ENCODE data around the gene KIAA1549.

The KIAA1549 gene

GRCh38 chr7:138917771-138918170, 63.4 kb downstream of the KIAA1549 start:
- in situ Hi-C loops (cut with MboI; ENCODE audit: low pct_unique_long_range_greater_than_20kb, low sequenced_read_pairs, unreplicated experiment): no loop called here
- DNase-seq (ENCODE audit: low spot score): no peak
- TF ChIP-seq CTCF (IDR thresholded peaks at IDR 0.05; ENCODE audit: extremely low read depth, insufficient read depth, missing control alignments): no peak

DNA sequence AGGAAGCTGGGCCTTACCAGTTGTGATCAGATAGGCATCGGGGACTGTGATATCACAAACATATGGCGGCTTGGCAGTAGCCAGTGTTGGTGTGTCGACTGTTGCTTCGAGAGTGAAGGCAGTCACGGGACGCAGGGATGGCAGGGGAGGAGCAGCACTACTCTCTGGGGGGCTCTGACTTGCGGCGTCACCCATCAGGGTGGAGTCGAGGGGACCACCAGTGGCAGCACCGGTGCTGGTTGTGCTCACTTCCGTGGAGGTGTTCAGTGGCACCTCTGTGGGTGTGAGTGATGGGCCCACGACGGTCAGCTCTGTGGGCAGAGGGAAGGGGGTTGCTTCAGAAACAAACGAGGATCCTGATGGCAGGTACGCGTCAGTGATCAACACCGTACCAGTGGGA, 64.5 kb downstream of the KIAA1549 start:
- no peak for DNase-seq (ENCODE audit: low spot score)
- no peak for TF ChIP-seq CTCF (IDR thresholded peaks at IDR 0.05; ENCODE audit: extremely low read depth, insufficient read depth, missing control alignments)
- in situ Hi-C loops (cut with MboI; ENCODE audit: low pct_unique_long_range_greater_than_20kb, low sequenced_read_pairs, unreplicated experiment): no loop called here

- in situ Hi-C loops (cut with MboI; ENCODE audit: low pct_unique_long_range_greater_than_20kb, low sequenced_read_pairs, unreplicated experiment): no loop called here
- TF ChIP-seq CTCF (IDR thresholded peaks at IDR 0.05; ENCODE audit: extremely low read depth, insufficient read depth, missing control alignments): no peak
- no peak for DNase-seq (ENCODE audit: low spot score)
Measured at GRCh38 chr7:138916275-138916674, 64.9 kb downstream of the KIAA1549 start.

DNA sequence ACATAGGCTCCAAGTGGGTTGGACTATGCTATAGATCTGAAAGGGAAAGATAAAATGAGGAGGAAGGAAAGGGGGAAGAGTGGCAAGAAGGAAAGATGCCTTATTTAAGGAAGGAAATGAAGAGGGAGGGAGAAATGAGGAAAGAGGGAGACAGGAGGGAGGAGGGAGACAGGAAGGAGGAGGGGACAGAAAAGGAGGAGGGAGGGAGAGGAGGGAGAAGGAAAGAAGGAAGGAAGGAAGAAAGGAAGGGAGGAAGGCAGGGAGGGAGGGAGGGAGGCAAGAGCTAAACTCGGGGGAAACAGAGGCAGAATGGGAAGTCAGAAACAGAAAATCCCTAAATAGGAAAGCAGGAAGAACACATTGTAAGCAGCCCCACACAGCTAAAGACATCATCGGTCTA, 67.4 kb downstream of the KIAA1549 start:
- DNase-seq (ENCODE audit: low spot score): no peak
- in situ Hi-C loops (cut with MboI; ENCODE audit: low pct_unique_long_range_greater_than_20kb, low sequenced_read_pairs, unreplicated experiment): no loop called here
- TF ChIP-seq CTCF (IDR thresholded peaks at IDR 0.05; ENCODE audit: extremely low read depth, insufficient read depth, missing control alignments): no peak

- no peak for TF ChIP-seq CTCF (IDR thresholded peaks at IDR 0.05; ENCODE audit: extremely low read depth, insufficient read depth, missing control alignments)
- in situ Hi-C loops (cut with MboI; ENCODE audit: low pct_unique_long_range_greater_than_20kb, low sequenced_read_pairs, unreplicated experiment): no loop called here
- DNase-seq (ENCODE audit: low spot score): no peak
Measured at GRCh38 chr7:138911007-138911406, 70.2 kb downstream of the KIAA1549 start.

- DNase-seq (ENCODE audit: low spot score): no peak
- no peak for TF ChIP-seq CTCF (IDR thresholded peaks at IDR 0.05; ENCODE audit: extremely low read depth, insufficient read depth, missing control alignments)
- in situ Hi-C loops (cut with MboI; ENCODE audit: low pct_unique_long_range_greater_than_20kb, low sequenced_read_pairs, unreplicated experiment): no loop called here
Measured at GRCh38 chr7:138907850-138908249, 73.3 kb downstream of the KIAA1549 start.
